Smooth muscle cell (in vitro differentiated cells): ENCODE data around the gene LMBRD2. TPM values are rescaled to one million over a fixed set of nuclear protein-coding genes. Genes with fewer than 3 reads are reported as not detected.
"Not testable (repeated sequence)": the region's sequence is repeated elsewhere in the genome, so short reads cannot be mapped to it uniquely, and the experiment has no call there.

Experiments used
- DNase-seq: peaks from one replicate; lab custom pipeline; 2025; ENCODE audit not compliant: unreplicated experiment; lab: John Stamatoyannopoulos, UW
- H2AFZ ChIP-seq: fragments of 200-600 bp; sonication (generic); 2 replicates; pipeline ENCODE4 v1.6.0; 2016; ENCODE audit warnings: antibody characterized with exemption, low read depth, mild to moderate bottlenecking
- H3F3A ChIP-seq: fragments of 200-600 bp; sonication (generic); 2 replicates; pipeline ENCODE4 v1.6.0; 2017; ENCODE audit warnings: antibody characterized with exemption, low read depth
- H3K27ac ChIP-seq: fragments of 200-600 bp; sonication (generic); 2 replicates; pipeline ENCODE4 v1.5.1; 2016; ENCODE audit warnings: low read depth, mild to moderate bottlenecking
- H3K27me3 ChIP-seq: fragments of 200-600 bp; sonication (generic); 2 replicates; pipeline ENCODE4 v1.6.1; 2016; ENCODE audit warnings: low read depth, mild to moderate bottlenecking
- H3K36me3 ChIP-seq: fragments of 200-600 bp; sonication (generic); 2 replicates; pipeline ENCODE4 v1.5.1; 2016; ENCODE audit warnings: low read depth
- H3K4me1 ChIP-seq: fragments of 200-600 bp; sonication (generic); 2 replicates; pipeline ENCODE4 v1.5.1; 2016; ENCODE audit warnings: low read depth
- H3K4me2 ChIP-seq: fragments of 200-600 bp; sonication (generic); 2 replicates; pipeline ENCODE4 v1.6.0; 2016; ENCODE audit warnings: mild to moderate bottlenecking
- H3K4me3 ChIP-seq: fragments of 200-600 bp; sonication (generic); 2 replicates; pipeline ENCODE4 v1.5.1; 2016; ENCODE audit warnings: mild to moderate bottlenecking
- H3K79me2 ChIP-seq: fragments of 200-600 bp; sonication (generic); 2 replicates; pipeline ENCODE4 v1.6.0; 2016; ENCODE audit warnings: low read depth, mild to moderate bottlenecking
- H3K9ac ChIP-seq: fragments of 200-600 bp; sonication (generic); 2 replicates; pipeline ENCODE4 v1.6.0; 2016; ENCODE audit warnings: low read depth
- H3K9me3 ChIP-seq: fragments of 200-600 bp; sonication (generic); replicated peaks from 2 replicates; pipeline ENCODE4 v1.5.1; 2016; ENCODE audit warnings: low read depth
- H4K20me1 ChIP-seq: fragments of 200-600 bp; sonication (generic); 2 replicates; pipeline ENCODE4 v1.6.0; 2016; ENCODE audit warnings: low read depth
- WGBS: methylation state at CpG from one replicate; pipeline ENCODE4 v1.1.7; 2016; ENCODE audit warnings: low lambda C conversion rate; 5-methylcytosine and 5-hydroxymethylcytosine counted together
- polyA plus RNA-seq: library from polyadenylated mRNA; unstranded; fragments of >200 nt; fragmentation: Nextera tagmentation; extraction: Ambion mirVana; gene quantifications from 2 replicates; pipeline ENCODE4 v1.2.1, GENCODE V29; 2016
- total RNA-seq: library from RNA; depleted of rRNA; stranded (reverse); fragments of >200 nt; gene quantifications from 2 replicates; pipeline ENCODE4 v1.2.3, GENCODE V29; 2014
- TF ChIP-seq, protein P1 (sequence below): fragments of 200-600 bp; sonication (generic); IDR thresholded peaks from 2 replicates; pipeline ENCODE4 v1.5.1; 2017; ENCODE audit warnings: borderline replicate concordance, mild to moderate bottlenecking, antibody characterized with exemption; ENCODE audit not compliant: insufficient read depth, poor library complexity, severe bottlenecking

The LMBRD2 gene
- total RNA-seq (16.4 and 18.5 TPM in 2 replicates), polyA plus RNA-seq (2.5 and 5.0 TPM in 2 replicates)

DNA sequence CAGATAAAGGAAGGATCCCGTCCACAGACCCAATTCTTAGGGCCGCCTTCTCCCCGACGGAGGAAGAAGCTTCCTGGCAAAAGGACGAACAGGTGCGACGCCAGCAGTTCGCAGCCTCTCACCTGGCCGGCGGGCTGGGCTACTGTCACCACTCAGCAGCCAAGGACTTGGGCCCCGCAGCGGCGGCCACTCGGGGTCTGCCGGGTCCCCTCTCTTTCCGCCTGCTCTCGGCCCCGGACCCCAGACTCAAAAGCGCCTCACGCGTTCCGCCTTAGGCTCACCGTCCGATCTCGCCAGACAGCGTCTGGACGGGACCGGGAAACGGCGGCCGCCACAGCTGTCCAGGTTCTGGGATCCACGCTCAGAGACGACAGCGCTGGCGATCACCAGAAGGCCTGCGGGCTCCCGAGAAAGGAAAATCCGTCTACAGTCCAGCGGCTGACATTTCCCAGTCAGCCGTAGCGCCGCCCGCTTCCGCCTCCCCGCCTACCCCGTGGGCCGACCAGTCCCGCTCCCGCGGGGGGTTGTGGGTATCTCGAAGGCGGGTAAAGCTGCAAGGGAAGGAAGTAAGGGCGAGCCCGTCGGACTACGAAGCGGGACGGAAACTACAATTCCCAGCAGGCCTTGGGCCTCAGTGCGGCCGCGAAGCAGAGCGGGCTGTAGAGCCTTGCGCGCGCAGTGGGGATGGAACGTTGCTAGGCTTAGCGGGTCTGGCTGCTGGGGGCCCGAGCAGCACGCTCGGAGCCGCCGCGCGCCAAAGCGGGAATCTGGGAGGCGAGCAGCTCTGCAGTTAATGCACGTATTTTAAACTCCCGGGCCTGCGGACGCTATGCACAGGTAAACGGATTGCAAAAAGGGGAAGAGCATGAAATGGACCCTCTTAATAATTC lies at the start of gene LMBRD2, which contains the start of gene SKP2:
LMBRD2 (minus strand) TSS at position 454 of the 890 bp plus-strand sequence. CDS start 8,538 bp downstream, outside the sequence.
SKP2 (plus strand) TSS at position 678 of the 890 bp plus-strand sequence; CDS start at position 830, 152 bp downstream.
- Histone ChIP-seq H2AFZ (peak within 1 kb of the TSS; percentile 89), H3K36me3 (no peaks in the 10 kb centered on the region), H3K9me3 (no peaks in the 10 kb centered on the region), H3F3A (peaks cover 9% of the 10 kb centered on the region), H3K9ac (peak within 1 kb of the TSS; percentile 79), H3K4me2 (peak within 1 kb of the TSS; percentile 97), H3K79me2 (peaks cover 48% of the 10 kb centered on the region), H3K4me3 (peak within 1 kb of the TSS; percentile 87), H4K20me1 (no peaks in the 10 kb centered on the region), H3K27ac (peak within 1 kb of the TSS; percentile 64), H3K4me1 (peaks cover 18% of the 10 kb centered on the region), H3K27me3 (no peaks in the 10 kb centered on the region)
- DNase-seq = peak; percentile 86
- TF ChIP-seq, protein P1, sequence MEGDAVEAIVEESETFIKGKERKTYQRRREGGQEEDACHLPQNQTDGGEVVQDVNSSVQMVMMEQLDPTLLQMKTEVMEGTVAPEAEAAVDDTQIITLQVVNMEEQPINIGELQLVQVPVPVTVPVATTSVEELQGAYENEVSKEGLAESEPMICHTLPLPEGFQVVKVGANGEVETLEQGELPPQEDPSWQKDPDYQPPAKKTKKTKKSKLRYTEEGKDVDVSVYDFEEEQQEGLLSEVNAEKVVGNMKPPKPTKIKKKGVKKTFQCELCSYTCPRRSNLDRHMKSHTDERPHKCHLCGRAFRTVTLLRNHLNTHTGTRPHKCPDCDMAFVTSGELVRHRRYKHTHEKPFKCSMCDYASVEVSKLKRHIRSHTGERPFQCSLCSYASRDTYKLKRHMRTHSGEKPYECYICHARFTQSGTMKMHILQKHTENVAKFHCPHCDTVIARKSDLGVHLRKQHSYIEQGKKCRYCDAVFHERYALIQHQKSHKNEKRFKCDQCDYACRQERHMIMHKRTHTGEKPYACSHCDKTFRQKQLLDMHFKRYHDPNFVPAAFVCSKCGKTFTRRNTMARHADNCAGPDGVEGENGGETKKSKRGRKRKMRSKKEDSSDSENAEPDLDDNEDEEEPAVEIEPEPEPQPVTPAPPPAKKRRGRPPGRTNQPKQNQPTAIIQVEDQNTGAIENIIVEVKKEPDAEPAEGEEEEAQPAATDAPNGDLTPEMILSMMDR = no peak
- under 1% methylated on average over 81 of the region's 81 CpGs for WGBS

DNA sequence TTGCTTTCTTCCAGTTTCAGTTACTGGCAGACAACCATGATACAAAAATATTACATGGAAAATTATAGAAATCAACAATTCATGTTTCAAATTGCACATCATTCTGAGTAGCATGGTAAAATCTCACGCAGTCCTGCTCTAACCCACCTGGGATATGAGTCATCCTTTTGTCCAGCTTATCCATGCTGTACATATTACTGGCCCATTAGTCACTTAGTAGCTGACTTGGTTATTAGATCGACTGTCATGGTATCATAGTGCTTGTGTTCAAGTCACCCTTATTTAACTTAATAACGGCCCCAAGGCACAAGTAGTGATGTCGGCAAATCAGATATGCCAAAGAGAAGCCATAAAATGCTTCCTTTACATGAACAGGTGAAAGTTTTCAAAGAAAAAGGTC lies 48.8 kb upstream of the LMBRD2 start:
- TF ChIP-seq, protein P1 = no peak
- DNase-seq = no peak
- Histone ChIP-seq H3K36me3 (no peaks in the 10 kb centered on the region), H3K27ac (no peak overlapping the region), H3K4me2 (peak overlapping the region; percentile 73), H2AFZ (no peak overlapping the region), H3K4me1 (peaks cover 7% of the 10 kb centered on the region), H3K27me3 (no peaks in the 10 kb centered on the region), H3K79me2 (no peaks in the 10 kb centered on the region), H3F3A (no peaks in the 10 kb centered on the region), H3K9ac (no peak overlapping the region), H3K4me3 (no peak overlapping the region), H3K9me3 (no peaks in the 10 kb centered on the region), H4K20me1 (no peaks in the 10 kb centered on the region)
- WGBS = 72% methylated on average over 4 of the region's 4 CpGs

DNA sequence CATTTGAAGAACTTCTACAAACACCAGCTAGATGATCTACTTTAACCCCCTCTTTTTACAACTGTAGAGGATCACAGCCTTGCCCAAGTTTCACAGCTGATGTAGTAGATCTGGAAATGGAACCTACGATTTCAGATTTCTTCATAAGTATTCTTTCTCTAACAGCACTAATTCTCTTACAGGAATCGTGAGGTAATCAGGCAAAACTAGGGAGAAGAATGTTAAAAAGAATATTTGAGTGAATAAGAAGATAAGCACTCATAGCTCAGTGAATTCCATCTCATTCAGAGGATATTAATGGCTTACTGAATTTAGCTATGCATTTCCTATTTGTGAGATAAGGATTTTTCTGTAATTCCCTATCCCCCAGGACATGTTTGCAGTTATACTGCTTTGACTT lies 47.9 kb upstream of the LMBRD2 start:
- no peak for DNase-seq
- H3K9ac ChIP-seq = no peak overlapping the region
- no peak overlapping the region for H2AFZ ChIP-seq
- H3K27ac ChIP-seq = peak overlapping the region; percentile 54
- H4K20me1 ChIP-seq = no peaks in the 10 kb centered on the region
- no peaks in the 10 kb centered on the region for H3F3A ChIP-seq
- no peaks in the 10 kb centered on the region for H3K9me3 ChIP-seq
- H3K79me2 ChIP-seq = no peaks in the 10 kb centered on the region
- H3K36me3 ChIP-seq = no peaks in the 10 kb centered on the region
- TF ChIP-seq, protein P1 = no peak
- peaks cover 7% of the 10 kb centered on the region for H3K4me1 ChIP-seq
- H3K27me3 ChIP-seq = no peaks in the 10 kb centered on the region
- H3K4me2 ChIP-seq = peak overlapping the region; percentile 73
- no peak overlapping the region for H3K4me3 ChIP-seq
- WGBS = 22% methylated on average over 2 of the region's 2 CpGs

DNA sequence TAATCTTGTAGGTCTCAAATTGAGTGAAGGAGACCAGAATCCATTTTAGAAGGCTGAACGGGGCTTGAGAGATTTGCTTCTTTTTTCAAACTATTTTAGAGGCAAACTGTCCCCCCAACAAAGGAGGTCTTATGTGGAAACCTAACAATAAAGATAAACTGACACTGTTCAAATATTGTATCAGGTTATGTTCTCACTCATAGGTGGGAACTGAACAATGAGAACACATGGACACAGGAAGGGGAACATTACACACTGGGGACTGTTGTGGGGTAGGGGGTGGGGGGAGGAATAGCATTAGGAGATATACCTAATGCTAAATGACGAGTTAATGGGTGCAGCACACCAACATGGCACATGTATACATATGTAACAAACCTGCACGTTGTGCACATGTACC lies 47.1 kb upstream of the LMBRD2 start:
- H3K36me3 ChIP-seq = not testable (repeated sequence)
- WGBS = 85% methylated on average over 3 of the region's 3 CpGs

More for the DNA sequence above, 47.1 kb upstream of the LMBRD2 start:
- H4K20me1 ChIP-seq, H3K4me1 ChIP-seq, H3K4me3 ChIP-seq, H3K27me3 ChIP-seq, H3K4me2 ChIP-seq, H3K9me3 ChIP-seq, H3K27ac ChIP-seq, H3K79me2 ChIP-seq, H3K9ac ChIP-seq, H3F3A ChIP-seq, DNase-seq, H2AFZ ChIP-seq: not testable (repeated sequence)
